GM21576 (cell line): ENCODE results near the gene CFAP210.
"Not testable (repeated sequence)": the region's sequence is repeated elsewhere in the genome, so short reads cannot be mapped to it uniquely, and the experiment has no call there.

Experiments used
- ATAC-seq: cut with Tn5 transposase; IDR thresholded peaks from one replicate; pipeline ENCODE4 v1.9.1; 2021; ENCODE audit warnings: mild to moderate bottlenecking, moderate library complexity; ENCODE audit not compliant: unreplicated experiment

The CFAP210 gene

DNA sequence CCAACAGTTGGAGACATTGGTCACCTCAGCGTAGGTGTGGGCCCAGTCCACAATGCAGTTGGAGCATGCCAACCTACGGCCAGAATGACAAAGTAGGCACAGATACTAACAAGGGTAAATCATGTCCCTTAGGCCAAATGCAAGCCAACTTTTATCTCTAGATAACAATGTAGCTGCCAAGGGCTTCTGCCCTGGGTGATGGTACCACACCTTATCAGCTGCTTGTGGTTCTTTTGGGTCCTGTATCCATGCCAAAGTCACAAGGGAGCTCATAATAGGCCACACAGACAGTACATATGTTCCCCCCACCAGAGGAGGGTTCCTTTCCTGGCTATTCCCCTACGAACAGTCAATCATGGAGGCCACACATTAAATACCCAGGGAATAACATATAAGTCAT, 19.1 kb upstream of the CFAP210 start:
- ATAC-seq = no peak

DNA sequence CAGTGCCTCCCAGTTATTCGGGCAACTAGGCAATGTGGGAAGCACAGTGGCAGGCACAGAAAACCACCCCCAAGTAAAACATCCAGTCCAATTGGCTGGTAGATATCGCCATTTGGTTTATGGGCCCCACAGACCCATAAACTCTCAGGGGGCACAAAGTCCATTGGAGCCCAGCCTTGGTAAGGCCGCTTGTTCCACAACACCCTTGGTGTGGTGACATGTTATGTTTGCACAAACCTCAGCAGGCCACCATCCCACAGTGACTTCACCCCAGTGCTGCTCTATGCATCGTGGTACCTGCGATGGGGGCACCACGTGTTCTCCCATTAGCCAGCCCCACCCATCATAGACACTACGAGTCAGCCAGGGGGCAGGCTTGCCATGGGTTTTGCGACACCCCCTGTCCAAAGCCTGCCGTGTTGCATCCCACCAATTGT, 18.6 kb upstream of the CFAP210 start:
- no peak for ATAC-seq

DNA sequence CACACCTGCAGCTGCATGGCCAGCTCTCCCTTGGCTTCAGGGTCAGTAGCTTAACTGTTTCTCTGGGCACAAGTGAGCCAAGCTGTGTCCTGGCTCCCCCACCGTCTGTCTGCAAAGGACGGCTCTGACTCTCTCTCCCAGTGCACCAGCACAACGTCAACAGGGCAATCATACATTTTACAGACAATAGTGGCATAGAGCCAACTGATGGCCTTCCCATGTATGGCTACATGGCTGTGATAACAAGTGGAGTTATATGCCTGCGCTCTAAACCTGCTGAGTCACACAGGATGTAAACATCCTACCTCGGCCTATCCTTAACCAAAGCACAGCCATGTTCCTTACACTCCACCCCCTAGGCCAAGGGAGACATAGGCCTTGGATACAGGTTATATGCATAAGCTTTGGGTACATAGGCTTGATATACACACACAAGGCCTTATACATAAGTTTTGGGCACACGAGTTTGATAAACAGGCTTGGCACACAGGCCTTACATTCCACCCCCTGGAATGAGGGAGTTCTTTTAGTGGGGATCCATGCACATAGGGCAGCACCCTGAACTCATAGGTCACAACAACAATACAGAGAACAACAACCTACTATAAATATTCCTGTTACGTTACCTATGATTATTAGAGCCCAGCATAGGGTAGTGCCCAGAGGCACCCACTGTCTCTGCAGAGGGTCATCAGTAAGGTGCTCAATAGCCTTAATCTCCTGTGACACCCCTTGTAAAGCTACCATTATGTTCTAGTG, 17.7 kb upstream of the CFAP210 start:
- ATAC-seq = no peak

DNA sequence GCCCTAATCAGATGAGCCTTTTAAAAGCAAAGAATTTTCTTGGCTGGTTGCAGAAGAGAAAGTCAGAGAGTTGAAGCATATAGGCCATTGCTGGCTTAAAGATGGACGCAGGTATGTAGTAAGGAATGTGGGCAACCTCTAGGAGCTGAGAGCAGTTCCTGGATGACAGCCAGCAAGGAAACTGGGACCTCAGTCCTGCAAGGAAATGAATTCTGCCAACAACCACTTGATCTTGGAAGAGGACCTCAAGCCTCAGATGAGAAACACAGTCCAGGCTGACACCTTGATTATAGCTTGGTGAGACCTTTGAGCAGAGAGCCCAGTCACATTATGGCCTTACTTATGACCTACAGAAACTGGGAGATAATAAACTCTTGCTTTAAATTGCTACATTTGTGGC, 15.8 kb upstream of the CFAP210 start:
- no peak for ATAC-seq

DNA sequence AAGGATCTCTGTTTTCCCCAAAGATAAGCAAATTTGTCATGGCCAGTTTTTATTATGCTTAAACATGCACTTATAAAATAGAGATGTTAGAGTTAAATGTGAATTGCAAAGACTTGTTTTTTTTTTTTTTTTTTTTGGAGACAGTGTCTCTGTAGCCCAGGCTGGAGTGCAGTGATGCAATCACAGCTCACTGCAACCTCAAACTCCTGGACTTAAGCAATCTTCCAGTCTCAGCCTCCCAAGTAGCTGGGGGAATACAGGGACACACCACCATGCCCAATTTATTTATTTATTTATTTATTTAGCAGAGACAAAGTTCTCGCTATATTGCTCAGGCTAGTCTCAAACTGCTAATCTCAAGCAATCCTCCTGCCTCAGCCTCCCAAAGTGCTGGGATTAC, 15.1 kb upstream of the CFAP210 start:
- ATAC-seq = no peak

DNA sequence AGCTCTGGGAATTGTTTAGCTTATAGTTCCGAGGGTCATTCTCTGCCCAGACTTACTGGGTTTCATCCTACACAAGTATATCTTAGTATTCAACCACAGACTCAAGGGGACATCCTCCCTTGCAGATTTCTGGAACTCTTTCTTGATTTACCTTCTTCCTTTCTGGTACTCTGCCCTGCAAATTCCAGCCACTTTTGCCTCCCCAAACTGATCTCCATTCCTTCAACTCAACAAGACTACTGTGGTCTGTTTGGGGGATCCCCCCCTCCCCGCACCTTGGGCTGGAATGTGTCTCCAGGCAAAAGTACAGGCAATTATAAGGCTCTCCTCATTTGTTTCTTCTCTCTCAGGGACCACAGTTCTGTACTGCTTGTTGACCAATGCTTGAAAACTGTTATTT, 13.4 kb upstream of the CFAP210 start:
- ATAC-seq = no peak

DNA sequence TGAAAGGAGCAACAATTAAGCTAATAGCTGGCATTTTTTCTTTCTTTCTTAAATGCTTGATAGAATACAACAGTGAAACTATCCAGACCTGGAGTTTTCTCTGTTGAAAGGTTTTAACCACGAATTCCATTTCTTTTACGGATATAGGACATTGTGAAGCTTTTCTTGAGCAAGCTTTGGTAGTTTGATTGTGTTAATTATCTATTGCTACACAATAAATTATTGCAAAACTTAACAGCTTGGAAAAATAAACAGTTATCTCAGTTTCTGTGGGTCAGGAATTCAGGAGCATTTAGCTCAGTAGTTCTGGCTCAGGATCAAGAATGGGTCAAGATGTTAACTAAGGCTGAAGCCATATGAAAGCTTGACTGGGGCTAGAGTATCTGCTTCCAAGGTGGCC, 11.7 kb upstream of the CFAP210 start:
- no peak for ATAC-seq

DNA sequence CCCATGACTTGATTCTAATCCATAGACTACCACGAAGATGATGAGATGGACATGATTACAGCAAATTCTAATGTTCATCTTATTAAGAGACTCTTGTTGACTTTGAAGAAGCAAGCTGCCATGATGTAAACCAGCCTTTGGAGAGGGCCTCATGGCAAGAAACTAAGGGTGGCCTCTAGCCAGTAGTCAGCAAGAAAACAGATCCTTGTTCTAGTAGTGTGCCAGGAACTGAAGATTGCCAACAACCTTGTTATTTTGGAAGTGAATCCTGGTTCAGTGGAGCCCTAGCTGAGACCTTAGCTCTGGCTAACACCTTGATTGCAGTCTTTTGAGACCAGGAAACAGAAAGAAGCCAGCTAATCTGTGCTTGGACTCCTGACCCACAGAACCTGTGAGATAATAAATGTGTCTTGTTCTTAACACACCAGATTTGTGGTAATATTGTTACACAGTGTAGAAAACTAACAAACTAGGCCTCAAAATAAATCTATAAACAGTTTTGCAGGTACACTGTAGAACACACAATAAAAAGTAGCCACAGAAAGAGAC, 10.0 kb upstream of the CFAP210 start:
- no peak for ATAC-seq

DNA sequence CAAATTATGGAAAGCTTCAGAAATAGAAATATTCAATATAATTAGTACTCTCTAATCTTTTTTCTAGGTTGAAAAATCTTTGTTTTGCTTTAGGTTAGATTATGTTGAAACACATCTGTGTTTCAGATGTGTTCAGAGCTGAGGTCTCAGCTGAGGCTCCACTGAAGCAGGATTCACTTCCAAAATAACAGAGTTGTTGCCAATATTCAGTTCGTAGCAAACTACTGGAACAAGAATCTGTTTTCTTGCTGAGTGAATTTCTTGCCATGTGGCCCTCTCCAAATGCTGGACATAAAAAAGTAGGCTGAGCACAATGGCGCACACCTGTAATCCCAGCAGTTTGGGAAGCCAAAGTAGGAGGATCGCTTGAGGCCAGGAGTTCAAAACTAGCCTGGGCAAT, 8.8 kb upstream of the CFAP210 start:
- no peak for ATAC-seq

DNA sequence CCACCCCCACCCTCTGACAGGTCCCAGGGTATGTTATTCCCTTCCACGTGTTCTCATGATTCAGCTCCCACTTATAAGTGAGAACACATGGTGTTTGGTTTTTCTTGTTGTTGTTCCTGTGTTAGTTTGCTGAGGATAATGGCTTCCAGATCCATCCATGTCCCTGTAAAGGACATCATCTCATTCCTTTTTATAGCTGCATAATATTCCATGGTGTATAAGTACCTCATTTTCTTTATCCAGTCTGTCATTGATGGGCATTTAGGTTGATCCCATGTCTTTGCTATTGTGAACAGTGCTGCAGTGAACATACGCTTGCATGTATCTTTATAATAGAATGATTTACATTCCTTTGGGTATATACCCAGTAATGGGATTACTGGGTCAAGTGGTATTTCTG, 5.0 kb upstream of the CFAP210 start:
- ATAC-seq = not testable (repeated sequence)

DNA sequence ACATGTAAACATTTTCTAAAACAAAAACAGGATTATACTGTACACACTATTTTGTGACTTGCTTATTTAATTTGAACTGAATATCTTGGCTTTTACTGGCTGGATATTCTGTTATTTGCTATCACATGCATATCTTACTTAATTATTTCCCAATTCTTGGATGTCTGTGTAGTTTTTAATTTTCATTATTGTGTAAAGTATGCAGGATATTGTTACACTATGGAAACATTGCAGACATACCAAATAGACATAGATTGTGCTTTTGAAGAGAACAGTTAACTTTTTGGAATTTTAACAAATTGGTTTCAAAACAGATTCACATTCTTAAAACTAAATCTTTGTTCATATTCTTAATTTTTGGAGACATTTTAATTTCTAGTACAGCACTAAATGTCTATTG, 2.2 kb upstream of the CFAP210 start:
- no peak for ATAC-seq

DNA sequence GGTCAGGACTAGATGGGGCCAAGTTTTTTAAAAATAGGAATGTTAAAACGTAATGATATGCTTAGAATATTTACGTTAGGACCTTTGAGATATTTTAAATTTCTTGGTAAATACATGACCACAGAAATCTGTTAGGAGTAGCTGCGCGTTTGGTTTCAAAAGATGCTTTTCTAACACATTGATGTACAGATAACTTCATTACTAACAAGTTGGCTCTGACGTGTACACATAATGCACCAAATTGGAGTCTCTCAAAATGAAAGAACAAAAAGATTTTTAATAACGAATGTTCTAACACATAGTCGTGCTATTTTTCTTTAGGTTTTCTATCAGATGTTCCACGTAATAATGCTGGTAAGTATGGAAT, 672 bp upstream of the CFAP210 start:
- no peak for ATAC-seq

DNA sequence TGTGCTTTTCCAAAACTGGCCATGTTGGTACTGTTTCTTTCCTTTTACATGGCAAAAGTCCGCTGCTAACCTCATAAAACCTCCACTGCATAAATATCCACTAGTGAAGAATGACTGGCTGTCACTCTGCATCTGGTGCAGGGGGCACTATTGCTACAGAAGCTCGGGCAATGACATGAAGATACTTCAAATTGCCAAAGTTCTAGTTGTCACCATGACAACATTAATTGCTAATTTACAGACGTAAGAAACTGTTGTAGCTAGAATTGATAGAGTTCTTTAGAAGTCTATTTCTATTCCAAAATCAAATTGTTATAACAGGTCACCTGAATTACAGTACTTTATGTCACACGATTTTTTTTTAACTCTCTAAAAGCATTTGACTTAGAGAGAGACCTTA, 845 bp downstream of the CFAP210 start:
- no peak for ATAC-seq

DNA sequence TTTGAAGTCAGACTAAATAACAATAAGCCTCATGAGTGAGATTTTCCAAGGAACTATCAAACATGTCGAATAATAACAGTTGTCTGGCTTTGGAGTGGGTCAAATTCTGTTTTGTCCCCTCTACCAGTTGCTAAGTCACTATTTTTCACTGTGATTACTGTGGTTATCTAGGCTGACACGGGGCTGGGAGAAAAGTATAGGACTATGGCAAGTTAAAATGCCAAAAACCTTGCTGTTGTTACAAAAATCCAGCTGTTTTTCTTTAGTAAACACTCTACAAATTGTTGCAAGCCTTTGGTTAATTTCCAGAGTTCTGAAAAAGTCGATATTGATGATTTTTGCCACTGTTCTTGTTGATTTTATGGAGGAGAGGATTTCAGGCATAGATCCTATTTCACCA, 1.5 kb downstream of the CFAP210 start:
- ATAC-seq = no peak

DNA sequence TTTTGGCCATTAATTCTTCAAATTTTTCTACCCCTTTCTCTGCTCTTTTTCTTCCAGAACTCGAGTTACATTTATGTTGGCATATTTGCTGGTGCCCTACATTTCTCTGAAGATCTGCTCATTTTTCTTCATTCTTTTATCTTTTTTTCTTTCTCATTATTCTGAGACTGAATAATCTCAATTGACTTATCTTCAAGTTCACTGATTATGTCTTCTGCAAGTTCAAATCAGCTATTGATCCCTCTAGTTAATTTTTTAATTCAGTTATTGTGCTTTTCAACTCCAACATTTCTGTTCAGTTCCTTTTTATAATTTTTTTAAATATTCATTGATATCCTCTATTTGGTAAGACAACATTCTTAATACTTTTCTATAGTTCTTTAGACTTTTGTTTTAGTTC, 3.2 kb downstream of the CFAP210 start:
- ATAC-seq = no peak

DNA sequence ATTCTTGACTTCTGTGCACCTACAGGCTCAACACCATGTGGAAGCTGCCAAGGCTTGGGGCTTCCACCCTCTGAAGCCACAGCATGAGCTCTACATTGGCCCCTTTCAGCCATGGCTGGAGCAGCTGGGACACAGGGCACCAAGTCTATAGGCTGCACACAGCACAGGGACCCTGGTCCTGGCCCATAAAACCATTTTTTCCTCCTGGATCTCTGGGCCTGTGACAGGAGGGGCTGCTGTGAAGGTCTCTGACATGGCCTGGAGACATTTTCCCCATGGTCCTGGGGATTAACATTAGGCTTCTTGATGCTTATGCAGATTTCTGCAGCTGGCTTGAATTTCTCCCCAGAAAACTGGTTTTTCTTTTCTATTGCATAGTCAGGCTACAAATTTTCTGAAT, 6.3 kb downstream of the CFAP210 start:
- ATAC-seq = not testable (repeated sequence)

DNA sequence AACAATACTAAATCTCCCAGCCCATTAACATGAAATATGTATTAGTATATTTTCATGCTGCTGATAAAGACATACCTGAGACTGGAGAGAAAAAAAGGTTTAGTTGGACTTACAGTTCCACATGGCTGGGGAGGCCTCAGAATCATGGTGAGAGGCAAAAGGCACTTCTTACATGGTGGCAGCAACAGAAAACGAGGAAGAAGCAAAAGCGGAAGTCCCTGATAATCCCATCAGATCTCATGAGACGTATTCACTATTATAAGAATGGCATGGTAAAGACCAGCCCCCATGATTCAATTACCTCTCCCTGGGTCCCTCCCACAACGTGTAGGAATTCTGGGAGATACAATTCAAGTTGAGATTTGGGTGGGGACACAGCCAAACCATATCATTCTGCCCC, 7.4 kb downstream of the CFAP210 start:
- not testable (repeated sequence) for ATAC-seq

DNA sequence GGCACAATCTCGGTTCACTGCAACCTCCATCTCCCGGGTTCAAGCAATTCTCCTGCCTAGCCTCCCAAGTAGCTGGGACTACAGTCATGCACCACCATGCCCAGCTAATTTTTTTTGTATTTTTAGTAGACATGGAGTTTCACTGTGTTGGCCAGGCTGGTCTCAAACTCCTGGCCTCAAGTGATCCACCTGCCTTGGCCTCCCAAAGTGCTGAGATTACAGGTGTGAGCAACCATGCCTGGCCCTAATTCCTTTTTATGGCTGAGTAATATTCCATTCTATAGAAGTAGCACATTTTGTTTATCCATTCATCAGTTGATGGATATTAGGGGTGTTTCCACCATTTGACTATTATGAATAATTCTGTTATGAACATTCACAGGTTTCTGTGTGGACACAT, 9.5 kb downstream of the CFAP210 start:
- not testable (repeated sequence) for ATAC-seq

DNA sequence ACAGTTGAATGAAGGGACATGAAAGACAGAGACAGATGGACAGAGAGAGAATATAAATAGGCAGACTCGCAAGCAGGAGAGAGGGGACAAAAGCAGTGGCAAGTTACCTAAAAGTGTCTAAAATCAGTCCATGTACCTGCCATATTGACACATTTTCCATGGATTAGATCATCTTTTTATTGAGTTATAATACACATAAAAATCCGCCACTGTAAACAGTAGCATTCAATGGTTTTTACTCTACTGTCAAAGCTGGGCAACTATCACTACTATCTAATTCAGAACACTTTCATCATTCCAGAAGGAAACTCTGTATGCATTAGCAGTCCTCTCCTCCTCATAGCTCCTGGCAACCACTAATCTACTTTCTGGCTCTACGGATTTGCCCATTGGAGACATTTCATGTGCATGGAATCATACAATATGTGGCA, 10.1 kb downstream of the CFAP210 start:
- ATAC-seq = no peak

DNA sequence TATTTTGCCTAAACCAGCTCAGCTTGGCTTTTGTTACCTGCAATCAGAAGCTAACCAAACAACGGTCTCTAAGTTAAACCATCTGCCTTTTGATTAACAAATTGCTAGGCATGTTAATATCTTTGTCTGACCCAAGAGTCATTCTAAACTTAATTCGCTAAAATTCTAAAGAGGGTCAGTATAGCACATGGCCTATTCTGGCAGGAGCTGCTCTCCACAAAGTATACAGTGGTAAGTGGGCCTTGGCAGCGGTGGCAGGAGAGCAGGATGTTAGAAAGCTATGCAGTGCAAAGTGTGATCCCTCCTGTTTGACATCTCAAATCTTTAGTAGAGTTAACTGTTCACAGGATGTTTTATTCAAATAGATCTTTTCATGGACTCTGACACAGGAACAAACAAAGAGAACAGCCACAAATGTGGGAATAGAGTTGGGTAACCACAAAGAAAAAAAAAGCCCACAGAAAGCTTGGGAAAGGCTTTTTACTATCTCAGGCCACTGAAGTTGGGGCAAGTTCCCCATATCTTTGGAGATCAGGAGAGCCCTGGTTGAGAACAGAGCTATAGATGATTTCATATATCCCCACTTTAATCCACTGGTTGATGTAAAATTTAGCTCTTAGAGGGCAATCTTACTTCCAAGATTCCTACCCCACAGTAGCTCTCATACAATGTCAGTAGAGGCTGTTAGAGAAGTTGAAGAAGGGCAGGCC, 10.6 kb downstream of the CFAP210 start:
- ATAC-seq = no peak

DNA sequence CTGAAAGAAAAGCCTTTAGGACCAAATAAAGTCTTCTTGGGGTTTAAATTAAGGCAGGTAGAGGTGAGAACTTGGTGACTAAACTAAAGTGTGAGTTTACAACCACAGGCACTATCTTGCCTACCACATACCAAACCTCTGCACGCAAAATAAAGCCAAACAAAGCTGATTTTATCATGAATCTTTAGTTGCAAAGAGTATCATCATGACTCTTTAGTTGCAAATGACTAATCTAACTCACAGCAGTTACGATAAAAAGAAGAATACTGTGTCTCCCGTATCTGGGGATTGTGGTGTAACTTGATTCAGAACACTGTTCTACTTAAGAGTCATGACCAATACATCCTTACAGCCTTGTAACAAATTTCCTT, 11.2 kb downstream of the CFAP210 start:
- ATAC-seq = no peak

DNA sequence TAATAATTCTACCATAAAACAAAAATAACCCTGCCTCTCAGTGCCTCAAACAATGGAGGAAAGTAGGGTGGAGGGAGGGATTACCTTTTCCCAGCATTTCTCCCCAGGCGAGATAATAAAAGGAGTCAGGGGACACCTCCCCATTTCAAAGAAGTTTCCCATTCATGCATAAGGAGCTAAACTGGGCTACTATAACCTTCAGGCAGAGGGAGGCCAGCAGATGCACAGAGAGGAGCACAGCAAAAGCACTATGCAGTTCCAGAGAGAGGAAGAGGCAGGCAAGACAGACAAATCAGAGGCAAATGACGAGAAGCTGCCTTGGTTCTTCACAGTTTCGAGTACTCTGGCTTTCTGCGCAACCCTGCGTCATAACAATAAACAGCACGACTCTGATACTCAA, 17.4 kb downstream of the CFAP210 start:
- no peak for ATAC-seq
